A204.1 (cell line): Measurements from ENCODE around the gene KRT79.

Source experiments
- FAIRE-seq: peaks from 2 replicates; lab custom pipeline; 2012; peaks lifted over from hg19 to GRCh38; lab: Jason Lieb, UNC

Gene KRT79

GRCh38 chr12:52818388-52818787 lies 15.7 kb downstream of the KRT79 start:
- FAIRE-seq = no peak

GRCh38 chr12:52817699-52818238 lies 16.3 kb downstream of the KRT79 start:
- FAIRE-seq = no peak

DNA sequence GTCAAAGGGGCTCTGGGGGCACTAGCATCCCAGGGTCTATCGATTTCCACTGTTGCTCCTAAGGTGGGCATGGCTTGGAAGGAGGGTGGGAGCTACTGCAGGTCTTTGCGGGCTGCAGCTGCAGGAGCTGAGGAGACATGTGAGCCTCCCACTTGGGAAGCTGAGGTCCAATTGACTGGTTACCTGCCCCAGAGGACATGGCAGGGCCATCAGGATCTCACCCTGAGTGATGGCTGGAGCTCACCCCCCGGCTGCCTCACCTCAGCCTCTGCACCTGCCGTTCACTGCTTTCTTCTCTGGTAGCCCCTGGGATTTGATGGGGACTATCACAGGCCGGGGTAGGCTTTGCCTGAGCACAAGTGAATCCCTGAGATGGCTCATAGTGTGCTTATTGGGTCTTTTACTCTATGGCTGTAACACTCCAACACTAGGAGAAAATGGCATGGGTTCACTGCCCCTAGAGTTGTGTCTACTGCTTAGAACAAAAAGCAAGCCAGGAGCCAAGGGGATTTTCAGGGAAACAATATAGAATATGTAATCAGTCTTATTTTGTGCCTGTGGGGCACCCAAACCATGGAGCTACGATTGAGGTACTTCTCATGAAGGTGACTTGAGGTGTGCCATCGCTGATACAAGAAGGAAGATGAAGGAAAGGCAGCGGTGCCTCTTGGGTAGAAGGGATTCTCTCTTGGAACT lies 17.0 kb downstream of the KRT79 start:
- no peak for FAIRE-seq

GRCh38 chr12:52815676-52816588 lies 18.2 kb downstream of the KRT79 start:
- FAIRE-seq = no peak

- no peak for FAIRE-seq
Measured at GRCh38 chr12:52815161-52815560, 18.9 kb downstream of the KRT79 start.

GRCh38 chr12:52814710-52815155 lies 19.4 kb downstream of the KRT79 start:
- no peak for FAIRE-seq

- no peak for FAIRE-seq
Measured at GRCh38 chr12:52813885-52814709, 20.0 kb downstream of the KRT79 start, which contains the start of gene KRT4. Gene KRT4 (minus strand): TSS chr12:52814116. CDS start chr12:52814058, 58 bp downstream.

GRCh38 chr12:52813203-52813819 lies 20.8 kb downstream of the KRT79 start:
- no peak for FAIRE-seq

GRCh38 chr12:52812749-52813148 lies 21.4 kb downstream of the KRT79 start:
- FAIRE-seq = no peak

- FAIRE-seq = no peak
Measured at GRCh38 chr12:52812073-52812400, 22.1 kb downstream of the KRT79 start.

DNA sequence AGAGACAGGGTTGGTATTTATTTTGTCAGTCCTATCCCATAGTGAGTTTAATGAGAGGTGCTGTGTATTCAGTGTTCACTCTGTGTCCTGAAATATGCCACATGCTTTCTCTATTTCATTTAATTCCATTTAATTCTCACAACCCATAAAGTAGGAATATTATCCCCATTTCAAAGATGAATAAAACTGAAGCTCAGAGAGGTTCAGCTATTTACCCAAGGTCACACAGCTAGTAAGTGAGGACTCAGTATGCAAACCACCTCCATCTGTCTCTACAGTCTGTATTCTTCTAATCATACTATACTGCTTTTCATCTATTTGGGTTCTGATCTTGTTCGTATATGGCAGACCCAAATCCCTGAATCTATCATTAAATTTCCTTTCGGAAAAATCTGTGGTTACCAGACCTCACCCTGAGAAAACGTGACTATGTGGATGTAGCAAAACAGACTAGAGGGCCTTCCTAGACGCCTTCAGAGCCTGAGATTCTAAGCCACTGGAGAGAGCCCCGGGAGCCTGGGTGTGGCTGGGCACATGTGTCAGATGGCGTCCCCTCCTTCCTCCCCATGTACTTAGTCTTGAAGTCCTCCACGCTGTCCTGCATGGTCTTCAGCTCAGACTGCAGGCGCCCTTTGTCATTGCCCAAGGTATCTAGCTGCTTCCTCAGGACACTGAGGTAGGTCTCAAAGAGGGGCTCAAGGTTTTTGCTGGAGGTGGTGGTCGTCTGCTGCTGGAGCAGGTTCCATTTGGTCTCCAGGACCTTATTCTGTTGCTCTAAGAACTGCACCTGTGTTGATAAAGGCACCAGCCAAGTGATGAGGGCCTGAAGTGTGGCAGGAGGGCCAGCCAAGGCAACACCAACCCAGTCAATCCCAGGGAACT lies 22.7 kb downstream of the KRT79 start:
- FAIRE-seq = no peak

- no peak for FAIRE-seq
Measured at GRCh38 chr12:52810554-52810953, 23.6 kb downstream of the KRT79 start.

GRCh38 chr12:52809166-52809565 lies 24.9 kb downstream of the KRT79 start:
- FAIRE-seq = no peak

- FAIRE-seq = no peak
Measured at GRCh38 chr12:52808573-52809160, 25.4 kb downstream of the KRT79 start.

- no peak for FAIRE-seq
Measured at GRCh38 chr12:52807544-52808470, 26.3 kb downstream of the KRT79 start.

GRCh38 chr12:52806821-52807543 lies 27.1 kb downstream of the KRT79 start:
- no peak for FAIRE-seq

- FAIRE-seq = no peak
Measured at GRCh38 chr12:52806169-52806811, 27.8 kb downstream of the KRT79 start.

- FAIRE-seq = no peak
Measured at GRCh38 chr12:52805739-52806138, 28.4 kb downstream of the KRT79 start.
